Head of caudate nucleus (tissue), 42 donors: ENCODE data around the gene ANKRD28.
"Not testable (repeated sequence)": the region's sequence is repeated elsewhere in the genome, so short reads cannot be mapped to it uniquely, and the experiment has no call there.

Experiments
- DNase-seq, 42 donors: peaks; one replicate each; pipeline versions ENCODE4 v3.0.0 to v3.0.0-alpha.2; 2020 to 2021; ENCODE audit warnings: mixed read lengths in 7 of 42
- intact Hi-C: fragments of 100-400 bp; cut with DNase I; formaldehyde crosslinking; loops from one replicate; pipeline ENCODE4 v1.15.0; 2022

The ANKRD28 gene

GRCh38 chr3:15745896-15746295 is 51.9 kb downstream of the ANKRD28 start:
- DNase-seq, intact Hi-C loops: not testable (repeated sequence)

- DNase-seq: no peak
- intact Hi-C loops: no loop called here
These were observed 53.6 kb downstream of the ANKRD28 start for GRCh38 chr3:15744176-15744575.

GRCh38 chr3:15743587-15744009 is 54.2 kb downstream of the ANKRD28 start:
- DNase-seq: no peak
- intact Hi-C loops: no loop called here

GRCh38 chr3:15742236-15742635 is 55.5 kb downstream of the ANKRD28 start:
- DNase-seq, intact Hi-C loops: not testable (repeated sequence)

- intact Hi-C loops: not testable (repeated sequence)
These were observed 59.2 kb downstream of the ANKRD28 start for GRCh38 chr3:15738616-15739005.

GRCh38 chr3:15731024-15731423 is 66.8 kb downstream of the ANKRD28 start:
- DNase-seq: no peak
- intact Hi-C loops: no loop called here

More at GRCh38 chr3:15738616-15739005, 59.2 kb downstream of the ANKRD28 start:
- DNase-seq: not testable (repeated sequence)

- intact Hi-C loops: no loop called here
- DNase-seq: peak in 1 of 42 donors; percentile 19
These were observed 69.0 kb downstream of the ANKRD28 start for GRCh38 chr3:15728766-15729165.

- intact Hi-C loops: no loop called here
- no peak for DNase-seq
These were observed 70.9 kb downstream of the ANKRD28 start for GRCh38 chr3:15726881-15727280.

GRCh38 chr3:15726043-15726442 is 71.7 kb downstream of the ANKRD28 start:
- DNase-seq: no peak
- intact Hi-C loops: no loop called here

GRCh38 chr3:15724446-15724845 is 73.3 kb downstream of the ANKRD28 start:
- DNase-seq: peak in 2 of 42 donors; percentile 7 to 26
- intact Hi-C loops: no loop called here

- DNase-seq: no peak
- intact Hi-C loops: no loop called here
These were observed 74.2 kb downstream of the ANKRD28 start for GRCh38 chr3:15723624-15723884.

- intact Hi-C loops: no loop called here
- no peak for DNase-seq
These were observed 74.7 kb downstream of the ANKRD28 start for GRCh38 chr3:15722877-15723623.

GRCh38 chr3:15716178-15716577 is 81.6 kb downstream of the ANKRD28 start:
- intact Hi-C loops: no loop called here
- no peak for DNase-seq

- no peak for DNase-seq
These were observed 83.3 kb downstream of the ANKRD28 start for GRCh38 chr3:15714448-15714847.

GRCh38 chr3:15713364-15713763 is 84.4 kb downstream of the ANKRD28 start:
- intact Hi-C loops: no loop called here

More at GRCh38 chr3:15714448-15714847, 83.3 kb downstream of the ANKRD28 start:
- intact Hi-C loops: no loop called here

GRCh38 chr3:15711281-15711680 is 86.5 kb downstream of the ANKRD28 start:
- intact Hi-C loops: no loop called here
- no peak for DNase-seq

More at GRCh38 chr3:15713364-15713763, 84.4 kb downstream of the ANKRD28 start:
- DNase-seq: no peak

GRCh38 chr3:15708882-15709677 is 88.7 kb downstream of the ANKRD28 start:
- DNase-seq: no peak
- intact Hi-C loops: no loop called here

GRCh38 chr3:15707779-15708178 is 90.0 kb downstream of the ANKRD28 start:
- intact Hi-C loops: no loop called here
- no peak for DNase-seq

GRCh38 chr3:15703346-15703745 is 94.4 kb downstream of the ANKRD28 start:
- no peak for DNase-seq
- intact Hi-C loops: no loop called here

- DNase-seq: no peak
- intact Hi-C loops: no loop called here
These were observed 103.2 kb downstream of the ANKRD28 start for GRCh38 chr3:15694628-15695027.

- DNase-seq: no peak
- intact Hi-C loops: no loop called here
These were observed 104.4 kb downstream of the ANKRD28 start for GRCh38 chr3:15693355-15693754.
